ENCODE measurements around the gene MAPRE3.

MAPRE3 gene

GRCh38 chr2:26993768-26994167, 23.3 kb downstream of the MAPRE3 start:
- no peak for DNase-seq (ENCODE audit: extremely low spot score)
- no peak for TF ChIP-seq BHLHE40 (IDR thresholded peaks at IDR 0.05; ENCODE audit: borderline replicate concordance)
- no peak for TF ChIP-seq ZNF384 (IDR thresholded peaks at IDR 0.05)
- TF ChIP-seq ARNT (IDR thresholded peaks at IDR 0.05), result no peak
- no peak for TF ChIP-seq TARDBP (IDR thresholded peaks at IDR 0.05)
- no peak for TF ChIP-seq L3MBTL2 (conservative IDR thresholded peaks at IDR 0.05)
- no peak for TF ChIP-seq HDGF (IDR thresholded peaks at IDR 0.05; ENCODE audit: borderline replicate concordance)
- no peak for TF ChIP-seq FOXA1 (IDR thresholded peaks at IDR 0.05)
- TF ChIP-seq SUZ12 (IDR thresholded peaks at IDR 0.05), result no peak
- TF ChIP-seq SP1 (IDR thresholded peaks at IDR 0.05), result no peak
- TF ChIP-seq LEF1 (IDR thresholded peaks at IDR 0.05; ENCODE audit: borderline replicate concordance), result no peak
- TF ChIP-seq PKNOX1 (IDR thresholded peaks at IDR 0.05), result no peak
- TF ChIP-seq ELF4 (IDR thresholded peaks at IDR 0.05), result no peak
- POLR2A ChIA-PET, result no interaction called here
- CTCF ChIA-PET, result interaction anchor here (0.6 to 1.3 kb wide), 3 partner anchors 23 to 110 kb away, joined by 3 to 4 read pairs (median 4); no protein-coding TSS in a partner anchor

GRCh38 chr2:26994983-26995382, 24.5 kb downstream of the MAPRE3 start:
- no peak for DNase-seq (ENCODE audit: extremely low spot score)
- CTCF ChIA-PET, result interaction anchor here (1.3 to 1.4 kb wide), 2 partner anchors 22 to 33 kb away, joined by 4 to 7 read pairs; no protein-coding TSS in a partner anchor
- POLR2A ChIA-PET, result interaction anchor here (0.6 kb wide), 1 partner anchor 27 kb away, joined by 4 read pairs; no protein-coding TSS in a partner anchor
- TF ChIP-seq FOXM1 (IDR thresholded peaks at IDR 0.05; ENCODE audit: borderline replicate concordance) (no peak), ZNF384 (IDR thresholded peaks at IDR 0.05) (no peak), ARNT (IDR thresholded peaks at IDR 0.05) (no peak), NFRKB (IDR thresholded peaks at IDR 0.05) (no peak), PKNOX1 (IDR thresholded peaks at IDR 0.05) (no peak), CTBP1 (IDR thresholded peaks at IDR 0.05; ENCODE audit: borderline replicate concordance) (no peak), L3MBTL2 (conservative IDR thresholded peaks at IDR 0.05) (no peak), BHLHE40 (IDR thresholded peaks at IDR 0.05; ENCODE audit: borderline replicate concordance) (no peak), LEF1 (IDR thresholded peaks at IDR 0.05; ENCODE audit: borderline replicate concordance) (no peak), HDGF (IDR thresholded peaks at IDR 0.05; ENCODE audit: borderline replicate concordance) (no peak), FOXK2 (IDR thresholded peaks at IDR 0.05) (no peak), SUZ12 (IDR thresholded peaks at IDR 0.05) (no peak), ELF4 (IDR thresholded peaks at IDR 0.05) (no peak), TARDBP (IDR thresholded peaks at IDR 0.05) (no peak)

- ChIA-PET CTCF (no interaction called here), POLR2A (no interaction called here)
- no peak for DNase-seq (ENCODE audit: extremely low spot score)
- no peak for TF ChIP-seq TARDBP (IDR thresholded peaks at IDR 0.05)
- no peak for TF ChIP-seq PKNOX1 (IDR thresholded peaks at IDR 0.05)
- TF ChIP-seq FOXK2 (IDR thresholded peaks at IDR 0.05), result no peak
- no peak for TF ChIP-seq ZNF384 (IDR thresholded peaks at IDR 0.05)
- no peak for TF ChIP-seq CTBP1 (IDR thresholded peaks at IDR 0.05; ENCODE audit: borderline replicate concordance)
- TF ChIP-seq HDGF (IDR thresholded peaks at IDR 0.05; ENCODE audit: borderline replicate concordance), result no peak
- TF ChIP-seq ARNT (IDR thresholded peaks at IDR 0.05), result no peak
- no peak for TF ChIP-seq L3MBTL2 (conservative IDR thresholded peaks at IDR 0.05)
- TF ChIP-seq SP1 (IDR thresholded peaks at IDR 0.05), result no peak
- no peak for TF ChIP-seq BHLHE40 (IDR thresholded peaks at IDR 0.05; ENCODE audit: borderline replicate concordance)
These were observed 27.0 kb downstream of the MAPRE3 start for GRCh38 chr2:26997394-26997793.

- TF ChIP-seq BHLHE40 (IDR thresholded peaks at IDR 0.05; ENCODE audit: borderline replicate concordance) (no peak), FOXA1 (IDR thresholded peaks at IDR 0.05) (no peak), ZNF384 (IDR thresholded peaks at IDR 0.05) (no peak), LEF1 (IDR thresholded peaks at IDR 0.05; ENCODE audit: borderline replicate concordance) (no peak), FOXM1 (IDR thresholded peaks at IDR 0.05; ENCODE audit: borderline replicate concordance) (no peak), CTBP1 (IDR thresholded peaks at IDR 0.05; ENCODE audit: borderline replicate concordance) (no peak), L3MBTL2 (conservative IDR thresholded peaks at IDR 0.05) (no peak), NFRKB (IDR thresholded peaks at IDR 0.05) (no peak), ARNT (IDR thresholded peaks at IDR 0.05) (no peak), ELF4 (IDR thresholded peaks at IDR 0.05) (no peak), SP1 (IDR thresholded peaks at IDR 0.05) (no peak), FOXK2 (IDR thresholded peaks at IDR 0.05) (no peak), SUZ12 (IDR thresholded peaks at IDR 0.05) (no peak), HDGF (IDR thresholded peaks at IDR 0.05; ENCODE audit: borderline replicate concordance) (no peak), TARDBP (IDR thresholded peaks at IDR 0.05) (no peak), PKNOX1 (IDR thresholded peaks at IDR 0.05) (no peak)
- ChIA-PET CTCF (no interaction called here), POLR2A (no interaction called here)
- no peak for DNase-seq (ENCODE audit: extremely low spot score)
These were observed 27.9 kb downstream of the MAPRE3 start for GRCh38 chr2:26998323-26998722.

- TF ChIP-seq NFRKB (IDR thresholded peaks at IDR 0.05) (no peak), FOXM1 (IDR thresholded peaks at IDR 0.05; ENCODE audit: borderline replicate concordance) (no peak), TARDBP (IDR thresholded peaks at IDR 0.05) (no peak), PKNOX1 (IDR thresholded peaks at IDR 0.05) (no peak), ARNT (IDR thresholded peaks at IDR 0.05) (no peak)
- ChIA-PET POLR2A (no interaction called here), CTCF (no interaction called here)
- DNase-seq (ENCODE audit: extremely low spot score), result no peak
These were observed 29.8 kb downstream of the MAPRE3 start for GRCh38 chr2:27000228-27000627.

Data from HEK293T (cell line).